ENCODE results near the gene MEGF9. TPM values are rescaled to one million over a fixed set of nuclear protein-coding genes. Genes with fewer than 3 reads are reported as not detected.

The MEGF9 gene
- polyA plus RNA-seq, 1 of the 3 experiments (the other 2 are of a cell fraction), result 1.8 TPM

DNA sequence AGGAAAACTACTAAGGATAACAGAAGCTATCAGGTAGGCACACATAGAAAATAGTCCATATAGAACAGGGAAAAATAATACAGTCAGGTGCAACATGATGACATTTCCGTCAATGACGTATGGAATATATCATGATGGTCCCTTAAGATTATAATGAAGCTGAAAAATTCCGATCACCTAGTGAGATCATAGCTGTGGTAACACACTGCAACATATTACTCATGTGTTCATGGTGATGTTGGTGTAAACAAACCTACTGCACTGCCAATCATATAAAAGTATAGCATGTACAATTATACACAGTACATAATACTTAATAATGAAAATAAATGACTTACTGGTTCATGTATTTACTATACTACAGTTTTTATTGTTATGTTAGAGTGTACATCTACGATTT lies 60.0 kb downstream of the MEGF9 start:
- Histone ChIP-seq H3F3A (replicated peaks; ENCODE audit: insufficient read depth) (no peaks in the 10 kb centered on the region), H3K4me2 (no peak overlapping the region)
- CTCF ChIA-PET, result interaction anchor here (1.4 to 1.6 kb wide), 2 partner anchors 34 to 52 kb away, joined by 4 to 5 read pairs; no protein-coding TSS in a partner anchor

DNA sequence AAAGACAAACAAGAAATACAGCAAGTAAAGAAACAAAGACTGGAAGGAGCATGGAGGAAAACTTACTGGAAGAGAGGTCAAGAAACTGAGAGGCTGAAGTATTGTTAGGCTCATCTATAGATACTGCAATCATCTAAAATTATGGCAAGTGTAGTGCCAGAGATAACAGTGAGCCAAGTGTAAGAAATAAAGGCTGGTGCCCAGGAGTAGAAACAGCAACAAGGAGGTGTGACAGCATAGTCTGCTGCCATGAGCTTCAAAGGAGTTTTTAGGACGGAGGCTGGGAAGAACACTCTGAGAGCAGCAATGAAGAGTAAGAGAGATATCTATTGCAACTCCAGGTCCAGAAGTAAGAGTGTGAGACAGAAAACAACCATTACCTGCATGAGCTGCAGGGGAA lies 60.5 kb downstream of the MEGF9 start:
- POLR2A ChIA-PET, result no interaction called here
- WGBS (ENCODE audit: low lambda C conversion rate), result 86% methylated on average over 1 of the region's 1 CpG
- TF ChIP-seq FOXJ3 (CRISPR knock-in tag; IDR thresholded peaks at IDR 0.05), result no peak
- no peak for TF ChIP-seq POLR2AphosphoS5 (IDR thresholded peaks at IDR 0.05; ENCODE audit: low read depth, low read length)
- TF ChIP-seq GATA2 (CRISPR knock-in tag; IDR thresholded peaks at IDR 0.05), result no peak
- no peak for TF ChIP-seq YY1 (IDR thresholded peaks at IDR 0.05; ENCODE audit: low read depth)
- no peak for TF ChIP-seq SIN3A (IDR thresholded peaks at IDR 0.05; ENCODE audit: borderline replicate concordance, low read depth, low read length)
- TF ChIP-seq EP300 (IDR thresholded peaks at IDR 0.05; ENCODE audit: borderline replicate concordance in 1 of 2, low read depth in 1 of 2, low read length in 1 of 2), result no peak
- TF ChIP-seq, protein P1, sequence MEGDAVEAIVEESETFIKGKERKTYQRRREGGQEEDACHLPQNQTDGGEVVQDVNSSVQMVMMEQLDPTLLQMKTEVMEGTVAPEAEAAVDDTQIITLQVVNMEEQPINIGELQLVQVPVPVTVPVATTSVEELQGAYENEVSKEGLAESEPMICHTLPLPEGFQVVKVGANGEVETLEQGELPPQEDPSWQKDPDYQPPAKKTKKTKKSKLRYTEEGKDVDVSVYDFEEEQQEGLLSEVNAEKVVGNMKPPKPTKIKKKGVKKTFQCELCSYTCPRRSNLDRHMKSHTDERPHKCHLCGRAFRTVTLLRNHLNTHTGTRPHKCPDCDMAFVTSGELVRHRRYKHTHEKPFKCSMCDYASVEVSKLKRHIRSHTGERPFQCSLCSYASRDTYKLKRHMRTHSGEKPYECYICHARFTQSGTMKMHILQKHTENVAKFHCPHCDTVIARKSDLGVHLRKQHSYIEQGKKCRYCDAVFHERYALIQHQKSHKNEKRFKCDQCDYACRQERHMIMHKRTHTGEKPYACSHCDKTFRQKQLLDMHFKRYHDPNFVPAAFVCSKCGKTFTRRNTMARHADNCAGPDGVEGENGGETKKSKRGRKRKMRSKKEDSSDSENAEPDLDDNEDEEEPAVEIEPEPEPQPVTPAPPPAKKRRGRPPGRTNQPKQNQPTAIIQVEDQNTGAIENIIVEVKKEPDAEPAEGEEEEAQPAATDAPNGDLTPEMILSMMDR (IDR thresholded peaks at IDR 0.05), result no peak
- no peak for TF ChIP-seq RCOR1 (IDR thresholded peaks at IDR 0.05; ENCODE audit: low read length)
- TF ChIP-seq FOXM1 (IDR thresholded peaks at IDR 0.05; ENCODE audit: low read depth), result no peak
- TF ChIP-seq ELF1 (IDR thresholded peaks at IDR 0.05), result no peak
- no peak for TF ChIP-seq RFX5 (IDR thresholded peaks at IDR 0.05; ENCODE audit: low read length)
- no peak for TF ChIP-seq NRF1 (IDR thresholded peaks at IDR 0.05; ENCODE audit: low read depth, low read length)
- no peak for TF ChIP-seq TEAD4 (IDR thresholded peaks at IDR 0.05; ENCODE audit: borderline replicate concordance, insufficient read depth)
- TF ChIP-seq, protein P2, sequence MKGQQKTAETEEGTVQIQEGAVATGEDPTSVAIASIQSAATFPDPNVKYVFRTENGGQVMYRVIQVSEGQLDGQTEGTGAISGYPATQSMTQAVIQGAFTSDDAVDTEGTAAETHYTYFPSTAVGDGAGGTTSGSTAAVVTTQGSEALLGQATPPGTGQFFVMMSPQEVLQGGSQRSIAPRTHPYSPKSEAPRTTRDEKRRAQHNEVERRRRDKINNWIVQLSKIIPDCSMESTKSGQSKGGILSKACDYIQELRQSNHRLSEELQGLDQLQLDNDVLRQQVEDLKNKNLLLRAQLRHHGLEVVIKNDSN (IDR thresholded peaks at IDR 0.05; ENCODE audit: borderline replicate concordance, low read depth), result no peak

More for the DNA sequence above, 60.0 kb downstream of the MEGF9 start:
- POLR2A ChIA-PET, result no interaction called here
- Histone ChIP-seq H3K27ac (ENCODE audit: low read depth in 2 of 2, low read length in 1 of 2) (no peak overlapping the region), H3K9me3 (no peaks in the 10 kb centered on the region), H3K9me2 (no peaks in the 10 kb centered on the region), H2AFZ (ENCODE audit: low read depth) (no peak overlapping the region), H3K79me2 (ENCODE audit: insufficient read depth) (0 out of 2 replicates have a peak, but pooled peaks cover 2% of the 10 kb centered on the region), H3K4me1 (ENCODE audit: control insufficient read depth in 1 of 2, insufficient read depth in 2 of 2, low read depth in 1 of 2, low read length in 1 of 2) (peaks cover 0 to 7% of the 10 kb centered on the region in 2 experiments; a peak in 2 of 4 replicates), H3K36me3 (replicated peaks in 1 of 2; ENCODE audit: control insufficient read depth in 1 of 2, insufficient read depth in 2 of 2, low read length in 1 of 2) (no peaks in the 10 kb centered on the region), H3K27me3 (ENCODE audit: insufficient read depth) (no peaks in the 10 kb centered on the region), H4K20me1 (ENCODE audit: insufficient read depth) (no peaks in the 10 kb centered on the region), H3K9ac (no peak overlapping the region), H3K4me3 (ENCODE audit: low read depth in 2 of 2, low read length in 1 of 2) (no peak overlapping the region)
- DNase-seq, result no peak
- TF ChIP-seq TCF12 (IDR thresholded peaks at IDR 0.05), result no peak
- TF ChIP-seq, protein P3, sequence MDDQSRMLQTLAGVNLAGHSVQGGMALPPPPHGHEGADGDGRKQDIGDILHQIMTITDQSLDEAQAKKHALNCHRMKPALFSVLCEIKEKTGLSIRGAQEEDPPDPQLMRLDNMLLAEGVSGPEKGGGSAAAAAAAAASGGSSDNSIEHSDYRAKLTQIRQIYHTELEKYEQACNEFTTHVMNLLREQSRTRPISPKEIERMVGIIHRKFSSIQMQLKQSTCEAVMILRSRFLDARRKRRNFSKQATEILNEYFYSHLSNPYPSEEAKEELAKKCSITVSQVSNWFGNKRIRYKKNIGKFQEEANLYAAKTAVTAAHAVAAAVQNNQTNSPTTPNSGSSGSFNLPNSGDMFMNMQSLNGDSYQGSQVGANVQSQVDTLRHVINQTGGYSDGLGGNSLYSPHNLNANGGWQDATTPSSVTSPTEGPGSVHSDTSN (IDR thresholded peaks at IDR 0.05), result no peak
- no peak for TF ChIP-seq MXI1 (IDR thresholded peaks at IDR 0.05; ENCODE audit: low read depth, low read length)
- no peak for TF ChIP-seq FOSL2 (IDR thresholded peaks at IDR 0.05; ENCODE audit: borderline replicate concordance, low read depth)
- no peak for TF ChIP-seq JUND (IDR thresholded peaks at IDR 0.05)
- TF ChIP-seq, protein P1 (IDR thresholded peaks at IDR 0.05), result no peak
- TF ChIP-seq EZH2phosphoT487 (IDR thresholded peaks at IDR 0.05; ENCODE audit: borderline replicate concordance, low read depth), result no peak
- no peak for TF ChIP-seq RAD21 (IDR thresholded peaks at IDR 0.05; ENCODE audit: low read length)
- TF ChIP-seq YY1 (IDR thresholded peaks at IDR 0.05; ENCODE audit: low read depth), result no peak
- TF ChIP-seq, protein P2 (IDR thresholded peaks at IDR 0.05; ENCODE audit: borderline replicate concordance, low read depth), result no peak
- TF ChIP-seq POLR2AphosphoS5 (IDR thresholded peaks at IDR 0.05; ENCODE audit: low read depth, low read length), result no peak
- no peak for TF ChIP-seq SMC3 (IDR thresholded peaks at IDR 0.05; ENCODE audit: low read depth, low read length)
- 92% methylated on average over 4 of the region's 4 CpGs for WGBS (ENCODE audit: low lambda C conversion rate)

More for the DNA sequence above, 60.5 kb downstream of the MEGF9 start:
- no peaks in the 10 kb centered on the region for H3K79me2 ChIP-seq (ENCODE audit: insufficient read depth)
- H4K20me1 ChIP-seq (ENCODE audit: insufficient read depth), result no peaks in the 10 kb centered on the region
- CTCF ChIA-PET, result interaction anchor here (1.4 to 1.6 kb wide), 2 partner anchors 34 to 52 kb away, joined by 4 to 5 read pairs; no protein-coding TSS in a partner anchor
- no peaks in the 10 kb centered on the region for H3K9me2 ChIP-seq
- no peak overlapping the region for H3K9ac ChIP-seq
- no peaks in the 10 kb centered on the region for H3F3A ChIP-seq (replicated peaks; ENCODE audit: insufficient read depth)
- no peak for DNase-seq
- peaks cover 0 to 3% of the 10 kb centered on the region in 2 experiments; a peak in 1 of 4 replicates for H3K4me1 ChIP-seq (ENCODE audit: control insufficient read depth in 1 of 2, insufficient read depth in 2 of 2, low read depth in 1 of 2, low read length in 1 of 2)
- no peak overlapping the region for H3K4me3 ChIP-seq (ENCODE audit: low read depth in 2 of 2, low read length in 1 of 2)
- H3K27ac ChIP-seq (ENCODE audit: low read depth in 2 of 2, low read length in 1 of 2), result no peak overlapping the region
- H2AFZ ChIP-seq (ENCODE audit: low read depth), result no peak overlapping the region
- H3K4me2 ChIP-seq, result no peak overlapping the region
- H3K36me3 ChIP-seq (replicated peaks in 1 of 2; ENCODE audit: control insufficient read depth in 1 of 2, insufficient read depth in 2 of 2, low read length in 1 of 2), result peaks cover 0 to 4% of the 10 kb centered on the region in 2 experiments
- H3K27me3 ChIP-seq (ENCODE audit: insufficient read depth), result no peaks in the 10 kb centered on the region
- H3K9me3 ChIP-seq, result no peaks in the 10 kb centered on the region

Data from SK-N-SH (cell line).